GM12892 (cell line): Measurements from ENCODE around the gene SLFN12L.

Source experiments
- POLR2A ChIP-seq: IDR thresholded peaks from 2 replicates; pipeline ENCODE4 v1.6.1; 2011; ENCODE audit warnings: low read depth, low read length, control low read depth
- POLR2AphosphoS5 ChIP-seq: IDR thresholded peaks from 2 replicates; pipeline ENCODE4 v1.6.1; 2011; ENCODE audit warnings: low read depth, low read length, control low read depth
- TAF1 ChIP-seq: IDR thresholded peaks from 2 replicates; pipeline ENCODE4 v1.6.1; 2011; ENCODE audit warnings: low read depth, mild to moderate bottlenecking, control low read depth, low read length, borderline replicate concordance

- TF ChIP-seq POLR2A (no peak), TAF1 (no peak), POLR2AphosphoS5 (no peak)
These were observed 18.0 kb downstream of the SLFN12L start for GRCh38 chr17:35519439-35519838.
